Suprapubic skin (tissue), 4 donors: ENCODE measurements around the gene ZFP64.

ENCODE experiments used
- EP300 ChIP-seq: sonication (generic); formaldehyde crosslinking; IDR thresholded peaks from one replicate; pipeline ENCODE4 v1.6.1; 2017; ENCODE audit warnings: antibody characterized with exemption
- POLR2A ChIP-seq, 2 donors: fragments of 450-650 bp; IDR thresholded peaks; one replicate each; pipeline ENCODE4 v1.6.1; 2017; ENCODE audit warnings: antibody characterized with exemption in 2 of 2, mild to moderate bottlenecking in 2 of 2, moderate library complexity in 2 of 2
- POLR2AphosphoS5 ChIP-seq, 3 donors: sonication (generic); formaldehyde crosslinking; IDR thresholded peaks; one replicate each; pipeline ENCODE4 v1.6.1; 2017; ENCODE audit warnings: antibody characterized with exemption in 3 of 3
- TF ChIP-seq, protein P1 (sequence below), 2 donors: fragments of 200-600 bp in 1 of 2; fragments of 450-650 bp in 1 of 2; sonication (generic) in 1 of 2; IDR thresholded peaks; one replicate each; pipeline ENCODE4 v1.5.1; 2016 to 2019; ENCODE audit warnings: antibody characterized with exemption in 2 of 2, mild to moderate bottlenecking in 1 of 2, moderate library complexity in 1 of 2

DNA sequence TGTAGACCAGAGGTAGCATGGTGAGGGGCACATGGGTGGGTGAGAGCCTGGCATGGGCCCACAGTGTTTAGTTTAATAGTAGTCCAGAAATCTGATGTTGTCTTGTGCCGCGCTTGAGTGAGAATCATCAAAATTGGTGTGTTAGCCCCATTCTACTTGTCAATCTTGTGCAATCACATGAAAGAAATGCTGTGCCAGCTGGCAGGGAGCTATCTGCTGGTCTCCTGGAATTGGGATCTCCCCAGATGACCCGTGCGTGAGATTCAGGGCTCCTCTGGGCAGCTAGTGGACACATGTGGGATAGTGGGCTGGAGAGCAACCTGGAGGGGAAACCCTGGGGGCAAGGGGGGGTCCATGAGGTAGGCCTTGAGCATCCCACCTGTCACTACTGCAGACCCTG lies 43.5 kb upstream of the ZFP64 start:
- TF ChIP-seq POLR2A (IDR thresholded peaks at IDR 0.05) (no peak), POLR2AphosphoS5 (IDR thresholded peaks at IDR 0.05) (no peak), EP300 (no peak)
- TF ChIP-seq, protein P1, sequence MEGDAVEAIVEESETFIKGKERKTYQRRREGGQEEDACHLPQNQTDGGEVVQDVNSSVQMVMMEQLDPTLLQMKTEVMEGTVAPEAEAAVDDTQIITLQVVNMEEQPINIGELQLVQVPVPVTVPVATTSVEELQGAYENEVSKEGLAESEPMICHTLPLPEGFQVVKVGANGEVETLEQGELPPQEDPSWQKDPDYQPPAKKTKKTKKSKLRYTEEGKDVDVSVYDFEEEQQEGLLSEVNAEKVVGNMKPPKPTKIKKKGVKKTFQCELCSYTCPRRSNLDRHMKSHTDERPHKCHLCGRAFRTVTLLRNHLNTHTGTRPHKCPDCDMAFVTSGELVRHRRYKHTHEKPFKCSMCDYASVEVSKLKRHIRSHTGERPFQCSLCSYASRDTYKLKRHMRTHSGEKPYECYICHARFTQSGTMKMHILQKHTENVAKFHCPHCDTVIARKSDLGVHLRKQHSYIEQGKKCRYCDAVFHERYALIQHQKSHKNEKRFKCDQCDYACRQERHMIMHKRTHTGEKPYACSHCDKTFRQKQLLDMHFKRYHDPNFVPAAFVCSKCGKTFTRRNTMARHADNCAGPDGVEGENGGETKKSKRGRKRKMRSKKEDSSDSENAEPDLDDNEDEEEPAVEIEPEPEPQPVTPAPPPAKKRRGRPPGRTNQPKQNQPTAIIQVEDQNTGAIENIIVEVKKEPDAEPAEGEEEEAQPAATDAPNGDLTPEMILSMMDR (IDR thresholded peaks at IDR 0.05), result no peak
